Motor neuron (in vitro differentiated cells): ENCODE data around the gene RPP25. TPM values are rescaled to one million over a fixed set of nuclear protein-coding genes. Genes with fewer than 3 reads are reported as not detected.
"Not testable (repeated sequence)": the region's sequence is repeated elsewhere in the genome, so short reads cannot be mapped to it uniquely, and the experiment has no call there.

ENCODE experiments used
- ATAC-seq, 8 experiments: fragments of 200-7000 bp; cut with Tn5 transposase; replicated peaks in 6 of 8; 2 replicates each; pipeline ENCODE4 v1.8.0; 2021; ENCODE audit warnings: mild to moderate bottlenecking in 8 of 8, moderate library complexity in 8 of 8
- H3K27ac ChIP-seq, 2 donors: fragments of 250-450 bp; sonication (Bioruptor Pico); 2 replicates each; pipeline ENCODE4 v1.9.0; 2021; ENCODE audit warnings: antibody characterized with exemption in 2 of 2, mild to moderate bottlenecking in 2 of 2, moderate library complexity in 1 of 2
- H3K4me1 ChIP-seq, 2 donors: fragments of 250-450 bp; sonication (Bioruptor Pico); replicated peaks in 1 of 2; 2 replicates each; pipeline ENCODE4 v1.6.1; 2021; ENCODE audit warnings: antibody characterized with exemption in 2 of 2, mild to moderate bottlenecking in 2 of 2, moderate library complexity in 1 of 2
- H3K4me3 ChIP-seq, 5 donors: fragments of 250-450 bp; sonication (Bioruptor Pico); 2 replicates each; pipeline ENCODE4 v1.9.0; 2021; ENCODE audit warnings: antibody characterized with exemption in 5 of 5, mild to moderate bottlenecking in 5 of 5, moderate library complexity in 4 of 5
- WGBS, 10 experiments: fragments of 450-650 bp; shearing (Covaris generic); methylation state at CpG; one replicate each; pipeline ENCODE4 v1.0.0; 2022; 5-methylcytosine and 5-hydroxymethylcytosine counted together
- in situ Hi-C, 9 experiments: fragments of 400-800 bp; cut with MboI; loops; one replicate each; pipeline ENCODE4 v1.15.0; 2021; ENCODE audit warnings: low sequenced_read_pairs in 9 of 9, low pct_unique_long_range_greater_than_20kb in 2 of 9; ENCODE audit not compliant: unreplicated experiment in 9 of 9
- total RNA-seq, 8 experiments: library from RNA; unstranded; fragments of 300-600 nt; gene quantifications; 2 replicates each; pipeline versions ENCODE4 v1.2.3 to v1.2.4, GENCODE V29; 2022

The RPP25 gene
- total RNA-seq, 8 experiments from 2014 or later = 3.2 to 13.9 (median 9.5) TPM

GRCh38 chr15:74950078-74950908 is 6.3 kb downstream of the RPP25 start:
- 0 to 100% (median 20%) methylated on average over 1 to 4 of the region's 7 CpGs; no CpG with 5 or more reads in 2 of the 10 experiments for WGBS, 10 experiments
- in situ Hi-C loops = loop anchor here in 2 of 9 experiments (10.0 to 25.0 kb wide), 2 partner anchors 175 to 313 kb away; no protein-coding TSS in a partner anchor
- H3K27ac ChIP-seq = no peak overlapping the region
- no peak overlapping the region for H3K4me3 ChIP-seq
- peaks cover 14 to 18% of the 10 kb centered on the region in 2 donors for H3K4me1 ChIP-seq
- ATAC-seq = peak; percentile 56 to 92 (median 72)

GRCh38 chr15:74937590-74938371 is 18.8 kb downstream of the RPP25 start, which contains the start of gene COX5A:
Gene COX5A (minus strand): TSS chr15:74938073. CDS start chr15:74938014, 59 bp downstream.
- peaks cover 13 to 16% of the 10 kb centered on the region in 2 donors for H3K4me1 ChIP-seq
- H3K27ac ChIP-seq = peak within 1 kb of the TSS; percentile 87 to 91
- in situ Hi-C loops = loop anchor here in 4 of 9 experiments (25.0 kb wide), 3 partner anchors 175 to 550 kb away; no protein-coding TSS in a partner anchor
- WGBS, 10 experiments = 0% methylated on average over 1 to 3 of the region's 85 CpGs; no CpG with 5 or more reads in 8 of the 10 experiments
- peak within 1 kb of the TSS; percentile 58 to 93 (median 83) for H3K4me3 ChIP-seq
- ATAC-seq = peak; percentile 96 to 98 (median 97)

GRCh38 chr15:74937272-74937589 is 19.3 kb downstream of the RPP25 start:
- ATAC-seq = no peak
- WGBS, 10 experiments = 0 to 2% (median 0%) methylated on average over 3 to 14 of the region's 18 CpGs; no CpG with 5 or more reads in 4 of the 10 experiments
- peak overlapping the region; percentile 58 to 93 (median 83) for H3K4me3 ChIP-seq
- peak overlapping the region; percentile 87 to 91 for H3K27ac ChIP-seq
- H3K4me1 ChIP-seq = peaks cover 13 to 16% of the 10 kb centered on the region in 2 donors
- in situ Hi-C loops = loop anchor here in 4 of 9 experiments (25.0 kb wide), 3 partner anchors 175 to 550 kb away; no protein-coding TSS in a partner anchor

- peaks cover 13 to 16% of the 10 kb centered on the region in 2 donors for H3K4me1 ChIP-seq
- not testable (repeated sequence) for H3K27ac ChIP-seq, H3K4me3 ChIP-seq, ATAC-seq
- WGBS, 10 experiments = 60 to 100% (median 100%) methylated on average over 1 to 3 of the region's 3 CpGs; no CpG with 5 or more reads in 3 of the 10 experiments
- in situ Hi-C loops = loop anchor here in 4 of 9 experiments (25.0 kb wide), 3 partner anchors 173 to 548 kb away; no protein-coding TSS in a partner anchor
These were observed 21.4 kb downstream of the RPP25 start for GRCh38 chr15:74935193-74935592.

DNA sequence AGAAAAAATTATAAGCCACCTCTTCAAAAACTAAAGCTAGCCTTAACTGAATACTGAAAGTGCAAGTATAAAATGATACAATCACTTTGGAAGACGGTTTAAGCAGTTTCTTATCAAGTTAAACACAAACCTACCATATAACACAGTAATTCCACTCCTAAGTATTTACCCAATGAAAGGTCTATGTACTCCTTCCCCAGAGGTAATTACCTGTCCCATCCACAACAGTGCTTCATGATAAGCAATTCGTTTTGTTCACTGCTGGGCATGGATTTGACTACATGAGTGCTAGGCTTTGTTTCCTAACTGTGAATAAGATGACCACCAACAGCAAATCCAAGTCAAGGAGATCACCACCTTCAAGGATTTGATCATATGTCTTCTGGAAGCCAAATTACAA is 23.0 kb downstream of the RPP25 start:
- Histone ChIP-seq H3K27ac (no peak overlapping the region), H3K4me1 (peaks cover 13 to 16% of the 10 kb centered on the region in 2 donors), H3K4me3 (no peak overlapping the region)
- WGBS, 10 experiments = 63 to 100% (median 100%) methylated on average over 1 to 2 of the region's 2 CpGs; no CpG with 5 or more reads in 3 of the 10 experiments
- ATAC-seq = no peak
- in situ Hi-C loops = loop anchor here in 4 of 9 experiments (25.0 kb wide), 3 partner anchors 171 to 546 kb away; no protein-coding TSS in a partner anchor

DNA sequence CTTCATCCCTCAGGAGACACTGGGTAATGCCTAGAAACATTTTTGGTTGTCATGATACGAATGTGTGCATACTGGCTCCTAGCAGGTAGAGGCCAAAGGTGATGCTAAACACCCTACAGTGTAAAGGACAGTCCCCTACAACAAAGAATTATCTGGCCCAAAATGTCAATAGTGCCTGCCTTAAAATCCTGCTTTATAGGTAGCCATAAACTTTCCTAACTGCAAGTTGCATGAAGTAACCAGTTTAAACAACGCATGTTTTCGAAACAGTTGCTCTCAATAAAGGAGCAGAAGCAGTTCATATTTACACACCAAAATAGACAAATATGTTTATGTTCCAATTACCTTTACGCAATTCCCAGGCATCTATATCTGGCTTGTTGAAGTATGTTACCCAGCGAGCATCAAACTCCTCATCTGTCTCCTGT is 27.8 kb downstream of the RPP25 start:
- H3K4me1 ChIP-seq = no peaks in the 10 kb centered on the region
- WGBS, 10 experiments = 88 to 100% (median 99%) methylated on average over 1 to 5 of the region's 5 CpGs; no CpG with 5 or more reads in 2 of the 10 experiments
- H3K4me3 ChIP-seq = no peak overlapping the region
- in situ Hi-C loops = loop anchor here in 4 of 9 experiments (25.0 kb wide), 3 partner anchors 166 to 541 kb away; no protein-coding TSS in a partner anchor
- ATAC-seq = no peak
- H3K27ac ChIP-seq = no peak overlapping the region

GRCh38 chr15:74924525-74924924 is 32.0 kb downstream of the RPP25 start:
- Histone ChIP-seq H3K4me3 (no peak overlapping the region), H3K27ac (no peak overlapping the region), H3K4me1 (no peaks in the 10 kb centered on the region)
- ATAC-seq = no peak
- 77 to 100% (median 93%) methylated on average over 1 to 3 of the region's 3 CpGs for WGBS, 10 experiments
- in situ Hi-C loops = no loop called here

DNA sequence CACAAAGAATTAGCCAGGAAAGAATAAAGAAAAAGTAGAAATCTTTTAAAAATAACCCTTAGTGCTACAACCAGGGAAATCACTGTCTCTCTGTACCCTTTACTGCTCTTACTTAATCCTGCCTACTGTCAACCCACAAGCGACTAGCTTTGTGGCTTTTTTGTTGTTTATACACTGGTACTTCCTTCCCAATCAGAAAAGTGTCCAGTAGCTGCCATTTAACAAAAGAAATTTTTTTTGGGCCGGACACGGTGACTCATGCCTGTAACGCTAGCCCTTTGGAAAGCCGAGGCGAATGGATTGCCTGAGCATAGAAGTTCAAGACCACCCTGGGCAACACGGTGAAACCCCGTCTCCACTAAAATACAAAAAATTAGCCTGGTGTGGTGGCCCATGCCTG is 36.1 kb downstream of the RPP25 start:
- no peak for ATAC-seq
- no peak overlapping the region for H3K27ac ChIP-seq
- no peaks in the 10 kb centered on the region for H3K4me1 ChIP-seq
- in situ Hi-C loops = no loop called here
- no peak overlapping the region for H3K4me3 ChIP-seq
- WGBS, 10 experiments = 94 to 100% (median 96%) methylated on average over 3 to 6 of the region's 8 CpGs; no CpG with 5 or more reads in 4 of the 10 experiments

- Histone ChIP-seq H3K4me1 (no peaks in the 10 kb centered on the region), H3K27ac (no peak overlapping the region), H3K4me3 (no peak overlapping the region)
- 85 to 100% (median 93%) methylated on average over 2 to 6 of the region's 6 CpGs; no CpG with 5 or more reads in 3 of the 10 experiments for WGBS, 10 experiments
- in situ Hi-C loops = no loop called here
- ATAC-seq = no peak
These were observed 38.9 kb downstream of the RPP25 start for GRCh38 chr15:74917676-74918075.

DNA sequence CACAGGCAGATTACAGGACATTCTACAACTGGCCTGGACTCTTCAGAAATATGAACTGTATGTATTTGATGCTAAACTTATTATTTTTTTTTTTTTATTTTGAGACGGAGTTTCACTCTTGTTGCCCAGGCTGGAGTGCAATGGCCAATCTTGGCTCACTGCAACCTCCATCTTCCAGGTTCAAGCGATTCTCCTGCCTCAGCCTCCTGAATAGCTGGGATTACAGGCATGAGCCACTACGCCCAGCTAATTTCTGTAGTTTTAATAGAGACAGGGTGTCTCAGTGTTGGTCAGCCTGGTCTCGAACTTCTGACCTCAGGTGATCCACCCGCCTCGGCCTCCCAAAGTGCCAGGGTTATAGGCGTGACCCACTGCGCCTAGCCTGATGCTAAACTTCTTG is 42.8 kb downstream of the RPP25 start:
- ATAC-seq, in situ Hi-C loops, H3K4me3 ChIP-seq, H3K27ac ChIP-seq, H3K4me1 ChIP-seq: not testable (repeated sequence)
- WGBS, 10 experiments = 75 to 100% (median 97%) methylated on average over 1 to 8 of the region's 8 CpGs; no CpG with 5 or more reads in 2 of the 10 experiments

- no peak overlapping the region for H3K27ac ChIP-seq
- no peak overlapping the region for H3K4me3 ChIP-seq
- no peaks in the 10 kb centered on the region for H3K4me1 ChIP-seq
- peak in 3 of 8 experiments; percentile 5 to 95 (median 54) for ATAC-seq
- in situ Hi-C loops = no loop called here
- WGBS, 10 experiments = 79 to 100% (median 98%) methylated on average over 1 to 6 of the region's 9 CpGs; no CpG with 5 or more reads in 4 of the 10 experiments
These were observed 43.5 kb downstream of the RPP25 start for GRCh38 chr15:74913041-74913440.

DNA sequence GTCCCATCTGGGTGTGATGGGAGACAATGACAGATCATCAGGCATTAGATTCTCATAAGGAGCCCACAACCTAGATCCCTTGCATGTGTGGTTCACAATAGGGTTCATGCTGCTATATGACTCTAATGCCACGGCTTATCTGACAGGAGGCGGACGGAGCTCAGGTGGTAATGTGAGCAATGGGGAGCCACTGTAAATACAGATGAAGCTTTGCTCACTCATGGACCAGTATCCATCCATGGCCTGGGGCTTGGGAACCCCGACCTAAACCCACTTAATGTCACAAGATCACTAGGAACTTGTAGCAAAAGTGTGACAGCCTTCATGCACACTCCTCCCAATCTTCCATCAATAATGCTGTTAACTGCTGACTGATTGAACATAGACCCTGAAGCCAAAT is 47.9 kb downstream of the RPP25 start:
- WGBS, 10 experiments = 50 to 100% (median 90%) methylated on average over 1 to 4 of the region's 4 CpGs; no CpG with 5 or more reads in 2 of the 10 experiments
- Histone ChIP-seq H3K4me1 (peaks cover 7 to 11% of the 10 kb centered on the region in 2 donors), H3K4me3 (no peak overlapping the region), H3K27ac (no peak overlapping the region)
- ATAC-seq = no peak
- in situ Hi-C loops = no loop called here
